Measurements from ENCODE around the gene TTF2. TPM values are rescaled to one million over a fixed set of nuclear protein-coding genes. Genes with fewer than 3 reads are reported as not detected.

TTF2 gene
- total RNA-seq, 1 donor from 2014 or later = 53.0 TPM

GRCh38 chr1:117105722-117106121, 45.6 kb downstream of the TTF2 start:
- DNase-seq (ENCODE audit: low read depth) = no peak
- no peak overlapping the region for H3K4me3 ChIP-seq (ENCODE audit: low read depth, low read length)
- TF ChIP-seq, protein P1, sequence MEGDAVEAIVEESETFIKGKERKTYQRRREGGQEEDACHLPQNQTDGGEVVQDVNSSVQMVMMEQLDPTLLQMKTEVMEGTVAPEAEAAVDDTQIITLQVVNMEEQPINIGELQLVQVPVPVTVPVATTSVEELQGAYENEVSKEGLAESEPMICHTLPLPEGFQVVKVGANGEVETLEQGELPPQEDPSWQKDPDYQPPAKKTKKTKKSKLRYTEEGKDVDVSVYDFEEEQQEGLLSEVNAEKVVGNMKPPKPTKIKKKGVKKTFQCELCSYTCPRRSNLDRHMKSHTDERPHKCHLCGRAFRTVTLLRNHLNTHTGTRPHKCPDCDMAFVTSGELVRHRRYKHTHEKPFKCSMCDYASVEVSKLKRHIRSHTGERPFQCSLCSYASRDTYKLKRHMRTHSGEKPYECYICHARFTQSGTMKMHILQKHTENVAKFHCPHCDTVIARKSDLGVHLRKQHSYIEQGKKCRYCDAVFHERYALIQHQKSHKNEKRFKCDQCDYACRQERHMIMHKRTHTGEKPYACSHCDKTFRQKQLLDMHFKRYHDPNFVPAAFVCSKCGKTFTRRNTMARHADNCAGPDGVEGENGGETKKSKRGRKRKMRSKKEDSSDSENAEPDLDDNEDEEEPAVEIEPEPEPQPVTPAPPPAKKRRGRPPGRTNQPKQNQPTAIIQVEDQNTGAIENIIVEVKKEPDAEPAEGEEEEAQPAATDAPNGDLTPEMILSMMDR (conservative IDR thresholded peaks at IDR 0.05; ENCODE audit: low read depth, low read length) = no peak

GRCh38 chr1:117106478-117106877, 46.4 kb downstream of the TTF2 start:
- TF ChIP-seq, protein P1 (conservative IDR thresholded peaks at IDR 0.05; ENCODE audit: low read depth, low read length) = no peak
- no peak overlapping the region for H3K4me3 ChIP-seq (ENCODE audit: low read depth, low read length)
- DNase-seq (ENCODE audit: low read depth) = no peak

GRCh38 chr1:117107364-117107763, 47.2 kb downstream of the TTF2 start:
- DNase-seq (ENCODE audit: low read depth) = no peak
- no peak overlapping the region for H3K4me3 ChIP-seq (ENCODE audit: low read depth, low read length)
- TF ChIP-seq, protein P1 (conservative IDR thresholded peaks at IDR 0.05; ENCODE audit: low read depth, low read length) = no peak

- TF ChIP-seq, protein P1 (conservative IDR thresholded peaks at IDR 0.05; ENCODE audit: low read depth, low read length) = no peak
- no peak overlapping the region for H3K4me3 ChIP-seq (ENCODE audit: low read depth, low read length)
- no peak for DNase-seq (ENCODE audit: low read depth)
Measured at GRCh38 chr1:117110774-117111173, 50.6 kb downstream of the TTF2 start.

DNA sequence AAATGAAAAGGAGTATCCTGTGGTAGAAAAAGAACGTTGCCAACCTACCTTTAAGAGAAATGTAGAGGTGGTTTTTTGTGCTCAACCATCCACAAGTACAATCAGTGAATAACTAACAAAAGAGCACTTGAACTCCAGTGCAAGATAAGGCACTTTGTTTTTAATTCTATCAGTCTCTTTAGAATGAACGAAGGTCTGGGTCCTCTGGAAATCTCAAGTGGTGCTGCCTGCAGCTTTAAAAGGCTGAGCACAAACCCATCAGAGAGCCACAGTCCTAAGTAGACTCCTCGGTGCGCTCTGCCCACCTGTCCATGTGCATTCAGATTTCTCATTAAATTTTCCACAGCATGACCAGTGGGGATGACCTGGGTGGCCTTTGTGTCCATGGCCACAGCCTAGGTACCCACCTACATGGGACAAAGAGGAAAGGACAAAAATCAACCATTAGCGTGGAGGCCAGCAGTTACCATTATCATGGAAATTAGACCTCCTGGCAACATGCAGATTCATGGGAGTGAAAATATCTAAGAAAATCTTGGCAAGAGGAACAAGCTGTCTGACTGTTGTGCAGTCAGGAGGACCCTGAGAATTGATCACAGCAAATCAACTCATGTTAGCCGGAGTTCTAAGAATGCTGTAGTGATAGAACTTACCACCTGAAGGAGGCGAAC, 52.1 kb downstream of the TTF2 start:
- H3K4me3 ChIP-seq (ENCODE audit: low read depth, low read length) = no peak overlapping the region
- TF ChIP-seq, protein P1 (conservative IDR thresholded peaks at IDR 0.05; ENCODE audit: low read depth, low read length) = no peak
- DNase-seq (ENCODE audit: low read depth) = no peak

- TF ChIP-seq, protein P1 (conservative IDR thresholded peaks at IDR 0.05; ENCODE audit: low read depth, low read length) = no peak
- no peak overlapping the region for H3K4me3 ChIP-seq (ENCODE audit: low read depth, low read length)
- no peak for DNase-seq (ENCODE audit: low read depth)
Measured at GRCh38 chr1:117113199-117113598, 53.1 kb downstream of the TTF2 start.

DNA sequence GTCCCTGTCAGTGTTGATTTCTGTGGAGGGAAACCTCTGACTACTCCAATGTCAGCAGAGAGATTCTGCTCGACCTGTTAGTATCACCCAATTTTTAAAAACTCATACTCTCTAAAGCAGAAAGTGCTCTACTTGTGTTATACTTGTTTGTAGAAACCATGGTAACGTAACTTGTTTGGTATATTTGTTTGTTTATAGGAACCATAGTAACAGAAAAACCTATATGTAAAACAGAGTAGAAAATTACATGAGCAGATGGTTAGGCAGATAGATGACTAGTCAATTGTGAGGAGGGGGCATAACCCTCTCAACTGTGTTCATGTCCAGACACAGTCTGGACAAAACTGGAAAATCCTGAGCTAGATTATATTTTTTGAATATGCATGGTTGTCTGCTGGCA, 54.8 kb downstream of the TTF2 start:
- no peak for DNase-seq (ENCODE audit: low read depth)
- no peak overlapping the region for H3K4me3 ChIP-seq (ENCODE audit: low read depth, low read length)
- TF ChIP-seq, protein P1 (conservative IDR thresholded peaks at IDR 0.05; ENCODE audit: low read depth, low read length) = no peak
